Esophagus muscularis mucosa (tissue), 3 donors: ENCODE results near the gene FGF10.

Experiments
- POLR2AphosphoS5 ChIP-seq, 2 donors: sonication (generic); formaldehyde crosslinking; IDR thresholded peaks; one replicate each; pipeline ENCODE4 v1.6.1; 2017; ENCODE audit warnings: antibody characterized with exemption in 2 of 2
- TF ChIP-seq, protein P1 (sequence below), 3 experiments: fragments of 200-600 bp in 2 of 3; fragments of 450-650 bp in 1 of 3; sonication (generic) in 2 of 3; IDR thresholded peaks; one replicate each; pipeline ENCODE4 v1.5.1; 2017 to 2019; ENCODE audit warnings: antibody characterized with exemption in 3 of 3, mild to moderate bottlenecking in 2 of 3, moderate library complexity in 1 of 3

DNA sequence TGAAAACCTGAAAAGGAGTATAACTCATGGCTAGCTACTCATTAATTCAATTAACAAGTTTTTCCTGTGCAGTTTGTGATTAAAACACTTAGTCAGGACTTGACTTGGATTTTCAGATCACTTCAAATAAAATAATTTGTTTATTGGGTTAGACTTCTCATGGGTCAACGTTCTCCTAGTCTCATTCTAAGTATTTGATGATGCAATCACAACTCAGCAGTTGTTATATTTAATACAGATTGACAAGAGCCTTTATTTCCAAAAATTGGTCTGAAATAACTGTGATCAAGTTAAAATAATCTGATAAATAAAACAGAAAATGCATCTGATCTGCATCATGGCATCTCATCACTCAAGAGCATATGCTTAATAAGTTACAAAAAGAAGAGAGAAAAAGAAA lies 113.9 kb downstream of the FGF10 start:
- TF ChIP-seq, protein P1, sequence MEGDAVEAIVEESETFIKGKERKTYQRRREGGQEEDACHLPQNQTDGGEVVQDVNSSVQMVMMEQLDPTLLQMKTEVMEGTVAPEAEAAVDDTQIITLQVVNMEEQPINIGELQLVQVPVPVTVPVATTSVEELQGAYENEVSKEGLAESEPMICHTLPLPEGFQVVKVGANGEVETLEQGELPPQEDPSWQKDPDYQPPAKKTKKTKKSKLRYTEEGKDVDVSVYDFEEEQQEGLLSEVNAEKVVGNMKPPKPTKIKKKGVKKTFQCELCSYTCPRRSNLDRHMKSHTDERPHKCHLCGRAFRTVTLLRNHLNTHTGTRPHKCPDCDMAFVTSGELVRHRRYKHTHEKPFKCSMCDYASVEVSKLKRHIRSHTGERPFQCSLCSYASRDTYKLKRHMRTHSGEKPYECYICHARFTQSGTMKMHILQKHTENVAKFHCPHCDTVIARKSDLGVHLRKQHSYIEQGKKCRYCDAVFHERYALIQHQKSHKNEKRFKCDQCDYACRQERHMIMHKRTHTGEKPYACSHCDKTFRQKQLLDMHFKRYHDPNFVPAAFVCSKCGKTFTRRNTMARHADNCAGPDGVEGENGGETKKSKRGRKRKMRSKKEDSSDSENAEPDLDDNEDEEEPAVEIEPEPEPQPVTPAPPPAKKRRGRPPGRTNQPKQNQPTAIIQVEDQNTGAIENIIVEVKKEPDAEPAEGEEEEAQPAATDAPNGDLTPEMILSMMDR (IDR thresholded peaks at IDR 0.05) = no peak
- TF ChIP-seq POLR2AphosphoS5 (IDR thresholded peaks at IDR 0.05) = no peak
